Nephron (organoid): ENCODE measurements around the gene MBTPS1.

Source experiments
- H3K27ac Mint-ChIP-seq, 3 experiments: 2 replicates each; pipeline ENCODE4 v1.8.0; 2020; ENCODE audit warnings: mixed read lengths in 3 of 3, mild to moderate bottlenecking in 2 of 3, moderate library complexity in 1 of 3
- H3K27me3 Mint-ChIP-seq: 2 replicates; pipeline ENCODE4 v1.8.0; 2021; ENCODE audit warnings: low read depth, mild to moderate bottlenecking, moderate library complexity, mixed read lengths
- H3K36me3 Mint-ChIP-seq: 2 replicates; pipeline ENCODE4 v1.8.0; 2020; ENCODE audit warnings: low read depth, mixed read lengths
- H3K4me1 Mint-ChIP-seq: 2 replicates; pipeline ENCODE4 v1.8.0; 2020; ENCODE audit warnings: mixed read lengths
- H3K4me3 Mint-ChIP-seq, 3 experiments: 2 replicates each; pipeline ENCODE4 v1.8.0; 2020; ENCODE audit warnings: mild to moderate bottlenecking in 3 of 3, mixed read lengths in 3 of 3, moderate library complexity in 2 of 3
- H3K9me3 Mint-ChIP-seq: 2 replicates; pipeline ENCODE4 v1.8.0; 2020; ENCODE audit warnings: mixed read lengths
- CTCF ChIP-seq, 3 experiments: fragments of 200-600 bp; sonication (generic); IDR thresholded peaks; one replicate each; pipeline ENCODE4 v1.5.0; 2021; ENCODE audit warnings: antibody characterized with exemption in 3 of 3; ENCODE audit not compliant: unreplicated experiment in 3 of 3

MBTPS1 gene

DNA sequence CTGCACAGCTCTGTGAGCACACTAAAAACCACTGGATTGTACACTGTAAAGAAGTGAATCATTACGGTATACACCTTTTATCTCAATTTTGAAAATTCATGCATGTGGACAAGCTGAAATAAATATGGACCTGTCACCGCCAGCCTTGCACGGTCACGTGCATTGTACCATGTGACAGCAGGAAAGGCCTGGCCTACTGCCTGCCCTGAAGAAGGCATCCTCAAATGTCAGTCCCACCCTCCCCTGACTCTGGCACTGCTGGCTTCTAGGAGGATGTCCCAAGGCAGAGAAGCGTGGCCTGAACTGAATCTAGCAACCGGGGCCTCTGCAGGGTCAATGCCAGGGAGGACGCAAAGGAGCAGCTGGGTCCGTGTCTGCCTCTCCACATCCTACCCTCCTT, 108.8 kb downstream of the MBTPS1 start:
- TF ChIP-seq CTCF (IDR thresholded peaks at IDR 0.05; ENCODE audit: unreplicated experiment in 3 of 3) = no peak
- H3K4me3 Mint-ChIP-seq = no peak overlapping the region
- no peaks in the 10 kb centered on the region for H3K9me3 Mint-ChIP-seq
- no peak overlapping the region for H3K27ac Mint-ChIP-seq
- H3K27me3 Mint-ChIP-seq = peaks cover 21% of the 10 kb centered on the region
- H3K4me1 Mint-ChIP-seq = no peaks in the 10 kb centered on the region
- H3K36me3 Mint-ChIP-seq = no peaks in the 10 kb centered on the region

- Mint-ChIP-seq H3K27me3 (peaks cover 26% of the 10 kb centered on the region), H3K4me3 (no peak overlapping the region), H3K36me3 (no peaks in the 10 kb centered on the region), H3K4me1 (no peaks in the 10 kb centered on the region), H3K27ac (no peak overlapping the region), H3K9me3 (no peaks in the 10 kb centered on the region)
- TF ChIP-seq CTCF (IDR thresholded peaks at IDR 0.05; ENCODE audit: unreplicated experiment in 3 of 3) = no peak
These were observed 109.2 kb downstream of the MBTPS1 start for GRCh38 chr16:84007520-84007919.

DNA sequence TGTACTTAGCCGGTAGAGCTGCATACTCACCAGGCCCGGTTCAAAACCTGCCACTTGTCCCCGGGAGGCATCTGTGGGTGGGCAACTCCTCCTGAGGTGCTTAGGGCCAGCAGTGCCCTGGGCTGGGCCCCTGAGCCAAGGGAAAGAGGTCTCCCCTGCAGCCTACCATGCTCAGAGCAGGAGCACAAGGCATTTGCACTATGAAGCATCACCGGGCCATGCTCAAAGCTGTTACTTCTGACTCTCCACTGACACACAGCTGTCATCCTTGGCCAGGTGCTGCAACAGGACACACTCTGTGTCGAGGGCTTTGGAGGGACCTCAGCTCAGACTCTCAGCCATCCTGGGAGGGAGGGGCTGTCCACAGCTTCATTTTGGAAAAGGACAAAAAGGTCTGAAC, 111.4 kb downstream of the MBTPS1 start:
- Mint-ChIP-seq H3K4me1 (no peaks in the 10 kb centered on the region), H3K27me3 (peaks cover 26% of the 10 kb centered on the region), H3K4me3 (no peak overlapping the region), H3K9me3 (no peaks in the 10 kb centered on the region), H3K36me3 (no peaks in the 10 kb centered on the region), H3K27ac (no peak overlapping the region)
- no peak for TF ChIP-seq CTCF (IDR thresholded peaks at IDR 0.05; ENCODE audit: unreplicated experiment in 3 of 3)

DNA sequence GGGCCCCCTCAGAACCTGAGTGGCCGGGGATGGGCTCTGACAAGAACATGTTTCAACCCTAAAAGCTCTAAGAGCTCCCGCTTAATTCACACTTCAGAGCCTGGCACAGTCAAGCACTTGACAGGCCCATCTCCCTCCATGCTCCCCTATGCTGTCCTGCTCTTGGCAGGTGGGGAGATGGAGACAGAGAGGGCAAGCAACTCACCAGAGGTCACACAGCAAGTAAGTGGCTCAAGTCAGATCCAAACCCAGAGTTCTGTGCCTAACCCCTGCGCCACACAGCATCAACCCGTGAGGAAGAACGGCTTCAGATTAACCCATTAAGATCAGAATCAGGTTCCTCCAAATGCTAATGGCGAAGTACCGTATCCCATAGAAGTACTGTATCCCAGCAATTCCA, 112.3 kb downstream of the MBTPS1 start:
- Mint-ChIP-seq H3K9me3 (no peaks in the 10 kb centered on the region), H3K4me3 (no peak overlapping the region), H3K36me3 (no peaks in the 10 kb centered on the region), H3K27ac (no peak overlapping the region), H3K27me3 (peaks cover 26% of the 10 kb centered on the region), H3K4me1 (no peaks in the 10 kb centered on the region)
- no peak for TF ChIP-seq CTCF (IDR thresholded peaks at IDR 0.05; ENCODE audit: unreplicated experiment in 3 of 3)
